HG03060 (cell line): ENCODE results near the gene CFAP210.
"Not testable (repeated sequence)": the region's sequence is repeated elsewhere in the genome, so short reads cannot be mapped to it uniquely, and the experiment has no call there.

Source experiments
- ATAC-seq: cut with Tn5 transposase; IDR thresholded peaks from one replicate; pipeline ENCODE4 v1.9.1; 2021; ENCODE audit warnings: low read depth, moderate number of reproducible peaks; ENCODE audit not compliant: unreplicated experiment

CFAP210 gene

DNA sequence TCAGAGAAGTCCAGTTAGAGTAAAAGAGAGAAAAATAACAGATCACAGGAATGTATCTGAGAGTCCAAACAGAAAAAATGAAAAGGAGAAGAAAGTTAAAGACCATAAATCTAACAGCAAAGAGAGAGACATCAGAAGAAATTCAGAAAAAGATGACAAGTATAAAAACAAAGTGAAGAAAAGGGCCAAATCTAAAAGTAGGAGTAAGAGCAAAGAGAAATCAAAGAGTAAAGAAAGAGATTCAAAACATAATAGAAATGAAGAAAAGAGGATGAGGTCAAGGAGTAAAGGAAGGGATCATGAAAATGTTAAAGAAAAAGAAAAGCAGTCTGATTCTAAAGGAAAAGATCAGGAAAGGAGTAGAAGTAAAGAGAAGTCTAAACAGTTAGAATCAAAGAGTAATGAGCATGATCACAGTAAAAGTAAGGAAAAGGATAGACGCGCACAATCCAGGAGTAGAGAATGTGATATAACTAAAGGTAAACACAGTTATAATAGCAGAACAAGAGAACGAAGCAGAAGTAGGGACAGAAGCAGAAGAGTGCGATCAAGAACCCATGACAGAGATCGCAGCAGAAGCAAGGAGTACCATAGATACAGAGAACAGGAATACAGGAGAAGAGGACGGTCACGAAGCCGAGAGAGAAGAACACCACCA lies 57.6 kb downstream of the CFAP210 start:
- no peak for ATAC-seq

DNA sequence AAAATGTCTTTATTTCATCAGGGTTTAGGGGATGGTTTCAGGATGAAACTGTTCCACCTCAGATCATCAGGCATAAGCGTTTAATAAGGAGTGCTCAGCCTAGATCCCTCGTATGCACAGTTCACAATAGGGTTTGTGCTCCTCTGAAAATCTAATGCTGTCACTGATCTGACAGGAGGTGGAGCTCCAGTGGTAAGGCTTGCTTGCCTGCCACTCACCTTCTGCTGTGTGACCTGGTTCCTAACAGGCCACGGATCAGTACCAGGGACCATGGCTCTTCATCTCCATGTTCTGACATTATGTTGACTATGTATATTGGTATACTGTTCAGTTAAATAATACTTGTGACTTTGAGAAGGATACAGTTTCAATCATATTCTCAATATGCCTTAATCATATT lies 68.4 kb downstream of the CFAP210 start:
- no peak for ATAC-seq

DNA sequence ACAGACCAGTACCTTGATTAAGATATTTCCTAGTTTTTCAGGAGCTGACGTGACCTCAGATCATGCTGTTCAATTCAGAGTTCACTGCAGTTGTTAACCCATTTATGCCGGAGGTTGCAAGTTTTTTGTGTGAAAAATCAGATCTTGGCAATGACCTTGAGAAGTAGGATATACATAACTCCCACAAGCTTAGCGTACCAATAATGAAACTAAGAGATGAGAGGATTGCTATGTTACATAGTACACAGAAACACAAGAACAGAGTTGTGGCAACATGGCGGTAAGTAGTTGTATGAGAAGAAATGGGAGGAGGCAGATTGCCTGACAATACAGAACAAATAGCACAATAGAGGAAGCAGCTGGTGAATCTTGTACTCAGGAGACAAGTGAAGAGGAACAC lies 71.0 kb downstream of the CFAP210 start:
- ATAC-seq: no peak

DNA sequence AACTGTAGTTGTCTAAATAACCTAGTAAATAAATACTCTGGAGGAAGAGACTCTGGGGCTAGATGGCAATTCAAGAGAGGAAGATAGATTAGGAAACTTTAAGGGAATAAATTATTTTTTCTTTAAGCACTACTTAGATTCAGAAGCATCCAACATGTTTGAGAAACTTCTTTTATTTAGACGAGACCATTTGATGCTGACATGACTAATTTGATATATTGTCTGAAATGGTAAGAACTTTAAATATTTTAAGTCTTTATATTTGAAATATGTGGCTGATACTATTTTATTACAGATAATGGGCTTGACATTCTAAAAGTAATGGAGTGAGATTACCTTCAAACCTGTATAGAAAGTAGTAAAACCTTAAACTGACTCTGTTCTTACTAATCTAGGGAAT lies 73.7 kb downstream of the CFAP210 start:
- no peak for ATAC-seq

DNA sequence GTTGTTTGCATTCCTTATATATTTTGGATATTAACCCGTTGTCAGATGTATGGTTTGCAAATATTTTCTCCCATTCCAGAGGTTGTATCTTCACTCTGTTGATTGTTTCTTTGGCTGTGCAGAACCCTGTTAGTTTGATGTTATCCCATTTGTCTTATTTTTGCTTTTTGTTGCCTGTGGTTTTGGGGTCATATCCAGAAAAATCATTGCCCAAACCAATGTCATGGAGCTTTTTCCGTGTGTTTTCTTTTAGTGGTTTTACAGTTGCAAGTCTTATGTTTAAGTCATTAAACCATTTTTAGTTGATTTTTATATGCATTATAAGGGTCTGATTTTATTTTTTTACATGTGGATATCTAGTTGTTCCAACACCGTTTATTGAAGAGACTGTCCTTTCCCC lies 74.3 kb downstream of the CFAP210 start:
- ATAC-seq: no peak

DNA sequence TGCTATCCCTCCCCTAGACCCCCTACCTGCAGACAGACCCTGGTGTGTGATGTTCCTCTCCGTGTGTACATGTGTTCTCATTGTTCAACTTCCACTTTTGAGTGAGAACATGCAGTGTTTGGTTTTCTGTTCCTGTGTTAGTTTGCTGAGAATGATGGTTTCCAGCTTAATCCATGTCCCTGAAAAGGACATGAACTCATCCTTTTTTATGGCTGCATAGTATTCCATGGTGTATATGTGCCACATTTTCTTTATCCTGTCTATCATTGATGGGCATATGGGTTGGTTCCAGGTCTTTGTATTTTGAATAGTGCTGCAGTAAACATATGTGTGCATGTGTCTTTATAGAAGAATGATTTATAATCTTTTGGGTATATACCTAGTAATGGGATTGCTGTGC lies 78.2 kb downstream of the CFAP210 start:
- not testable (repeated sequence) for ATAC-seq

DNA sequence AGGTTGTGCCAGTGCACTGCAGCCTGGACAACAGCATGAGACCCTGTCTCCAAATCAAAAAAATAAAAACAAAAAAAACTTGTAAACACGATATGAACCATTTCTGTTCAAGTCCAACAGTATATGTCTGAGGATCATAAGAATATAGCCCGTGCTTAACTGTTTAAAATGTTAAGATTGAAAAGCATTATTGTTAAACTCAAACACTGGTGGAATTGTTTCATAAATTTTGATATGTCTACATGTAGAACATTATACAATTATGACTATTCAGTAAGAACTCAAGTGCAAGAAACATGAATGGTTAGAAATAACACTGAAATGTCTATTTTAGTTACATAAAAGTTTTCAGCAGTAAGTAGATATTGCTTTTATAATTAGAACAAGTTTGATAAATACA lies 80.3 kb downstream of the CFAP210 start:
- ATAC-seq: no peak

DNA sequence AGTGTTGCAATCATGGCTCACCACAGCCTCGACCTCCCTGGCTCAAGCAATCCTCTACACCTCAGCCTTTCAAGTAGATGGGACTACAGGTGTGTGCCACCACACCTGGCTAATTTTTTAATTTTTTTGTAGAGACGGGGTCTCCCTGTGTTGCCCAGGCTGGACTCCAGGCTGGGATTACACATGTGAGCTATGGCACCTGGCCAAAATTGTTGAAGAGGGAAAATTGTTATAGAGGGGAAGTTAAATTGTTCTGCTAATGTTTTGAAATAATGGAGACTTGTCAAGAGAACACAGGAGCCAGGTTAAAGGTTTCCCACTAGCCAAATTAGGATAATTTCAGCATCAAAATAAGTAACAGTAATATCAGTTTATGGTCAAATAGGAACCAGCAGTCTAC lies 84.9 kb downstream of the CFAP210 start:
- ATAC-seq: no peak

DNA sequence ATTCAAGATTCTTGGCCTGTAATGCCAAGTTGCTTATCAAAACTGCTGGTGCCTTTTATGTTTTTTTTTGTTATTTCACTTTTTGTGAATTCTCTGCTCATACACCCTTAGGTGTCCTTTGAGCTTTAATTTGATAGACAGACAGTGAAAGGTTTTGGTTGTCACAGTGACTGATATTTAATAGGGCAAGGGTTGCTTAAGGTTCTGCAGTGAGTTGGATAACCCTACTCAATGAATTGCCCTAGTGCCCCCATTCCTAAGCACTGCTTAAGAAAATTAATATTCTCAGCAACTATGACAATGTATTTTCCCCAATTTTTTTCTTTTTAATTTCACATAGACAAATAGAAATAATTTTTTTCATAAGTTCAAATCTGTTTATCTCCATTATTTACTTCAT lies 94.6 kb downstream of the CFAP210 start:
- no peak for ATAC-seq

DNA sequence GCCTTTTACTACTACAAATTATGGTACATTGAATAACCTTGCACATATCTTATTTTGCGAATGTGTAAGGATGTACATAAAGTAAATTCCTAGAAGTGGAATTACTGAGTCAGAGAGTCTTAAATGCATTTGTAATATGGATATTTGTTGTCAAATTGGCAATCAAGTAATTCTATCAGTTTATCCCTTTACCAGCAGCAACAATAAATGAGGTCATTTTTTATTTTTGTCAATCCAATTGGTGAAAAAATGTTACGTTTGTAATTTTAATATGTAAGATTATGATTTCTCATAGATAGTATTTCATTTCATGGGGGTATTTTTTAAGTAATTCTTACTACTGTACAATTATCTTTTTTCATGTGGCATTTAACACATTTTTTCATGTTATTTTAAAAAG lies 95.2 kb downstream of the CFAP210 start:
- ATAC-seq: no peak

DNA sequence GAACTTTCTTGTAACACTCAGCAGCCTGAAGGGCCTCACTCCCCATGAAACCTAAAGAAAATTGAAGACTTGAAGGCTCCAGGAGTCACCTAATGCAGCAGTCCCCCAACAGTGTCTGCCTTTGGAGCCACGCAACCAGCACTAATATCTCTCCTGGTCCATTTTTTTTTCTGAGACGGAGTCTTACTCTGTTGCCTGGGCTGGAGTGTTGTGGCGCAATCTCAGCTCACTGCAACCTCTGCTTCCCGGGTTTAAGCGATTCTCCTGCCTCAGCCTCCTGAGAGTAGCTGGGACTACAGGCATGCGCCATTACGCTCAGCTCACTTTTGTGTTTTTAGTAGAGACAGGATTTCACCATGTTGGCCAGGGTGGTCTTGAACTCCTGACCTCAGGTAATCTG lies 97.7 kb downstream of the CFAP210 start:
- not testable (repeated sequence) for ATAC-seq
